GM21360 (cell line): Measurements from ENCODE around the gene SEH1L.
A peak's percentile ranks its signal among the peaks of the same experiment; 100 is the strongest.
"Not testable (repeated sequence)": the region's sequence is repeated elsewhere in the genome, so short reads cannot be mapped to it uniquely, and the experiment has no call there.

Experiments
- ATAC-seq: cut with Tn5 transposase; IDR thresholded peaks from one replicate; pipeline ENCODE4 v1.9.1; 2021; ENCODE audit warnings: mild to moderate bottlenecking, moderate library complexity; ENCODE audit not compliant: unreplicated experiment

SEH1L gene

DNA sequence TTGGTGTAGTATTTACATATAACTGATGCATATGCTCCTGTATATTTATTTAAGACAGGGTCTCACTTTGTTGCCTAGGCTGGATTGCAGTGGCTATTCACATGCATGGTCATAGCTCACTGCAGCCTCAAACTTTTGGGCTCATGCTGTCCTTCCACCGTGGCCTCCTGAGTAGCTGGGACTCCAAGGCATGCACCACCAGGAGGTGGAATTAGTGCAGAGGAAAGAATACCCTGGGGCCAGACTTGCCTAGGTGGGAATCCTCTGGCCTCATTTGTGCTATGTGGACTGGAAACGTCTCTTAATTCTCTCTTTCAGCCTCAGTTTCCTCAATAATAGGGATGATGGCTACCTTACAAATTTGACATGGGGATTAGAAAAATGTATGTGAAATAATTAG is 45.6 kb downstream of the SEH1L start:
- ATAC-seq = no peak

GRCh38 chr18:12995424-12995823 is 47.6 kb downstream of the SEH1L start:
- no peak for ATAC-seq

DNA sequence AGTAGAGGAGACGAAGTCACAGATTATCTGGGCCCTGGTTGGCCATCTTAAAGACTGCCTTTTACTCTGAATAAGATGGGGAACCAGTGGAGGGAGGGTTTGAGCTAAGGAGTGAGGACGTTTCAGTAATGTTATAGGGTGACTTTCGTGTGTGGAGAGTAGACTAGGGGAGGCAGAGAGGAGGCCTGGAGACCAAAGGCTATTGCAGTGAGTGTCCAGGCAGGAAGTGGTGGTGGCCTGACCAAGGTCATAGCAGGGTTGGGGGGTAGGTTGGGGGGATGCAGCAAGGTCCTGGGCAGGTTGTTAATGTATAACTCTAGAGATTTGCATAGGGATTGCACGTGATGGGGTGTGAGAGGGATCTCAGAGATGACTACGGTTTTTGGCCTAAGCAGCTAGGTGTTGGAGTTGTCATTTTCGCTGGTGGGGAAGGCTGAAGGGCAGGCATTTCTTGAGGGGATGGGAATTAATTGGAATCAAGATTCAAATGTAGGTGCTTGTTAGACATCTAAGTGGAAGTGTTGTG is 48.2 kb downstream of the SEH1L start:
- no peak for ATAC-seq

GRCh38 chr18:12996661-12997292 is 49.0 kb downstream of the SEH1L start:
- ATAC-seq = no peak

DNA sequence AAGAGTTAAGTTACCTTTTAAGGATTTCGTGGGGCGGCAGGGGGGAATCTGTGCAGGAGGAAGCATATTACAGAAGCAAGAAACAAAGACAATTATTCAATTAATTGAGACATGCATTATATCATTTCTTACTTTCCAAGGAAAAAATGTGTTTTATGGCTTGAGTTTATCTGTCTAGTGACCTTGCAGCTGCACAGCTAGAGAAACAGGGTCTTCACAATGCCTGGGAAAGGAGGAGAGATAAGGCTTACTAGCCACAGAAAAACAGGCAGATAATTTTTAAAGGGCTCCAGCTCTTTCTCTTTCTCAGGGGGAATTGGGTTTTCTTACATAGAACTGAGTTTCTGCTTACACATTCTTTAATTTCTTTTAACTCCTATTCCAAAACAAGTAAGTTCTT is 49.5 kb downstream of the SEH1L start:
- ATAC-seq = not testable (repeated sequence)

GRCh38 chr18:12998332-12999060 is 50.7 kb downstream of the SEH1L start:
- no peak for ATAC-seq

GRCh38 chr18:13003466-13003896 is 55.7 kb downstream of the SEH1L start:
- peak; percentile 67 for ATAC-seq

- ATAC-seq = no peak
These were observed 56.6 kb downstream of the SEH1L start for GRCh38 chr18:13004396-13004795.

DNA sequence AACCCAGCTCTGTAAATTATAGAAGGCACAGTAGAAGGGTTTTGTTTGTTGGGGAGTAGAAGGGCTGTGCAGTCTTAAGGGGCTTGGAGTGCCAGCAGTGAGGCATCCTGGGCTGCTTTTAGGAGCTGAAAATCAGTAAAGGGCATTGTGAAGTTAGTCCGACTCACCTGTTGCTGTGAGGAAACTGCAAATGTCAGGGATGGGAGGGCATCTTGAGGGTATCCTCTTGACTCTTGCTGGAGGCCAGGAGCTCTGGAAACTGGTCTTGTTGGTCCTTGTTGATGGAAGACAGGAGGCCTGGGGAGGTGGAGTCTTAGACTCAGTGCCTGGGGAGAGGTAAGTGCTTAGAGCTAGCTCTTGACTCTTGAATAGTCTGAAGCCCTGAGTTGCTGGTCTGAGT is 57.5 kb downstream of the SEH1L start:
- ATAC-seq = no peak

GRCh38 chr18:13006531-13007247 is 58.9 kb downstream of the SEH1L start:
- no peak for ATAC-seq

GRCh38 chr18:13007248-13007560 is 59.4 kb downstream of the SEH1L start:
- no peak for ATAC-seq

- ATAC-seq = no peak
These were observed 63.9 kb downstream of the SEH1L start for GRCh38 chr18:13011719-13012118.

DNA sequence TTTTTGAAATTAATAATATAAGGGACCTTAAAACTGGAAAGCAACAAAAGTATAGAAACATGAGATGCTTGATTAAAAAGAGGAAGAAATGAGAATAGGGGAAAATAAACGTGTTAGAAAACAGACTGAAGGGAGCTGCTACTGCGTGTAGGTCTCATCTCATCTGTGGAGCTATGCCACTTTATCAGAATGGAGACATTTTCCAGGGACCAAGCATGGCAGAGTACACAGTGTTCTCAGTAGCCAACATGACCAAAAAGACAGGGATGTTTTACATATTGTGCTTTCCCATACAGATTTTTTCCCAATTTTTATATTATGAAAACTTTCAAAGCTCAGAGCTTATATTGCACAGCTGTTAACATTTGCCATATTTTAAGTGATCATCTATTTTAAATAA is 66.4 kb downstream of the SEH1L start:
- no peak for ATAC-seq

DNA sequence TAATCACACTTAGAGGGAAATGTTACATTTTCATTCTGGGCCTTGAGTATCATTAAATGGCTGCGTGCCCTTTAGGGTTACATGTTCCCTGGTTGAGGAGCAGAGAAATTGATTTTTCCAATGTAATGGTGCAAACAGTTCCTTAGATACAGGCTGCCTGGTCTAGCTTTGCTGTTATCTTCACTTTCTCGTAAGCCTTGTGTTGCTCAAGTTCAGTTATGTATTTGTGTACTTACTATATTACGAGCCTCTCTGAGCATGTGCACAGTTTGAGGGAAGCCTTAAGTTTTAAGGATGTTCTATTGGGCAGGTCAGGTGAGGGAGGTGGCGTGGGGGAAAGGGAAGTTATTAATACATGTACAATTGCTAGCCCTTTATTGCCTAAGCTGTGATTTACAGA is 67.0 kb downstream of the SEH1L start:
- ATAC-seq = no peak

DNA sequence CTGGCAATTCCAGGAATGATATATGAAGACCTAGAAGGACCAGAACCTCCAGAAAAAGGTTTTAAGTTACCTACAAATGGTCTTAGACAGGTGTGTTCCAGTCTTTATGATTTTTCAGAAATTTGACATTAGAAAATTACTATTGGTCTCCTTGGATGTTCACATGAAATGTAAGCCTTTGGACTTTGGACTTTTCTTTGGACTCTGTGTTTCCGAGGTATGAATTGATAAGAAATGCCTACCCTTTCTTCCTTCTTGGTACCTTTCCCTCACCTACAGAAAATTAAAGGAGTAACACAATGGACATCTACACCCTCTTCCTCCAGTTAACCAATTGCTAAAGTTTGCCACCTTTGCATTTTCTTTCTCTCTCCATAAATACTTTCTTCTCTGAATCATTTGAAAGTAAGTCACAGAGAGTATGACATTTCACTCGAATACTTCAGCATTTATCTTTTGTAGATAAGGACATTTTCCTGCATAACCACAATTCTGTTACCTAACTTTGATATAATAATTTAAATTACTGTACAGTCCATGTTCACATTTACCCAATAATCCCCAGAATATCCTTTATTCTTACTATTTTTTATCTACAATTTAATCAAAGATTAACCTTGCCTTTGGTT is 69.5 kb downstream of the SEH1L start:
- no peak for ATAC-seq

- no peak for ATAC-seq
These were observed 70.6 kb downstream of the SEH1L start for GRCh38 chr18:13018374-13018773.

GRCh38 chr18:13019301-13019700 is 71.5 kb downstream of the SEH1L start:
- ATAC-seq = no peak

DNA sequence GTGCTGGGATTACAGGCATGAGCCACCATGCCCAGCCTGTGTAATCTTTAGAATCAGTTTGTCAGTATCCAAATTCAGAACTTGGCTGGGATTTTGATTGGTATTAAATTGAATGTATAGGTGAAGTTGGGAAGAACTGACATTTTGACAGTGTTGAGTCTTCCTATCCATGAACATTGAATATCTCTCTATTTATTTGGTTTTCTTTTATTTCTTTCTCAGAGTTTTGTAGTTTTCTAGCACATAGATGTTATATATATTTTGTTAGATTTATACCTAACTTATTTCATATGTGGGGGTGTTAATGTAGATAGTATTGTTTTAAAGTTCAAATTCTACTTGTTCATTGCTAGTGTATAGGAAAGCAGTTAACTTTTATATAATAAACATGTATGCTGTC is 74.8 kb downstream of the SEH1L start:
- ATAC-seq = no peak

DNA sequence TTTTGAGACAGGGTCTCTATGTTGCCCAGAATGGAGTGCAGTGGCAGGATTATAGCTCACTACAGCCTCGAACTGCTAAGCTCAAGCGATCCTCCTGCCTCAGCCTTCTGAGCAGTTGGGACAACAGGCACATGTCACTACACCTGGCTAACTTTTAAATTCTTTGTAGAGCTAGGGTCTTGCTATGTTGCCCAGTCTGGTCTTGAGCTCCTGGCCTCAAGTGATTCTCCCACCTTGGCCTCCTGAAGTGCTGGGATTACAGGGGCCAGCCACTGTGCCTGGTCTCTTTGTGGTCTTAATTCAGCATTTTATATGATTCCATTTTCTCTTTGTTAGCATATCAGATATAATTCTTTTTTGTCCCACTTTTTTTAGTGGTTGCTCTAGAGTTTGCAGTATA is 77.4 kb downstream of the SEH1L start:
- ATAC-seq = no peak

GRCh38 chr18:13026583-13027270 is 78.9 kb downstream of the SEH1L start:
- no peak for ATAC-seq

- ATAC-seq = no peak
These were observed 81.1 kb downstream of the SEH1L start for GRCh38 chr18:13028869-13029268.
